HTERT RPE-1 (cell line): ENCODE data around the gene IRF1.
"Not testable (repeated sequence)": the region's sequence is repeated elsewhere in the genome, so short reads cannot be mapped to it uniquely, and the experiment has no call there.

ENCODE experiments used
- in situ Hi-C: fragments of 300-500 bp; cut with MboI; formaldehyde crosslinking; loops from 4 replicates; pipeline ENCODE4 v1.14.3; 2020; ENCODE audit warnings: low sequenced_read_pairs

IRF1 gene

DNA sequence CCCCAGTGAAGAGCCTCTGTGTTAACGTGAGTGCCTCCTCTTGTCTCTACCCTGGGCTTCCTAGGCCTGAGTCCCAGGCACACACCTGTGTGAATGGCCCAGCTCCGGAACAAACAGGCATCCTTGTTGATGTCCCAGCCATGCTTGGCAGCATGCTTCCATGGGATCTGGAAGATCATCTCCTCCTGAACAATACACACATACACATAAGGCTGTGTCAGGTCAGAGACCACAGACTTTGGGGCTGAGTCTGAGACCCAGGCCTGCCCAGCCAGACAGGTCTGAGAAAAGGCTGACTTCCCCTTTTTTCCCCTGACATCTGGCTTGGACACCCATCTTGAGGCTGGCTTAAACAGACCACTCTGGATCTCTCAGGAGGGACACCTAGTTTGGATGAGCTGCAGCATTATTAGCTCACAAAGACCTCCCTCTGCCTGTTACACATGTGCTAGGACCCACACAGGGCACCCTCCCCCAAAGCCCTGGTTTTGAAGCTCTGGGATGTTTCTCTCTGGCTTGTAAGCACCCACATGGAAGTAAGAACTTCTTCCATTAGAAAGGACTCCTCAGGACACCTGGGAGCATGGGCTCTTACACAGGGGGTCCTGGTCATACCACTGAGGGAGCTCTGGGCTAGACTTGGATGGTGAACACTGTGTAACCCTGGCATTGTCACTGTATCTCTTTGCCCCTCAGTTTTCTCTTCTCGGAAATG, 2.6 kb downstream of the IRF1 start:
- in situ Hi-C loops, result no loop called here

DNA sequence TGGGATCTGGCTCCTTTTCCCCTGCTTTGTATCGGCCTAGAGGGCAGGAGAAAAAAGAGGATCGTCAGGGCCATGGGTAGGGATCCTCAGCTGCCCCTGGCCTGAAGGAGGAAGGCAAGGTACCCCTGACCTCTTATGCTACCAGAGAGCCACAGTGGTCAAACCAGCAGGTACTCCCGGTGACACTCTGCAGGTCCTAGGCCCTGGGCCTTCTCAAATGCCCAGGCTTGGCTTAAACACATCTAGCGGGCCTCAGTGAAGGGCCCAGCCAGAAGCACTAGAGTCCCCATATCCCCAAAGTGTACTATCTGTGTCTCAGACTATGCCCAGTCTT, 3.5 kb downstream of the IRF1 start:
- in situ Hi-C loops, result no loop called here

DNA sequence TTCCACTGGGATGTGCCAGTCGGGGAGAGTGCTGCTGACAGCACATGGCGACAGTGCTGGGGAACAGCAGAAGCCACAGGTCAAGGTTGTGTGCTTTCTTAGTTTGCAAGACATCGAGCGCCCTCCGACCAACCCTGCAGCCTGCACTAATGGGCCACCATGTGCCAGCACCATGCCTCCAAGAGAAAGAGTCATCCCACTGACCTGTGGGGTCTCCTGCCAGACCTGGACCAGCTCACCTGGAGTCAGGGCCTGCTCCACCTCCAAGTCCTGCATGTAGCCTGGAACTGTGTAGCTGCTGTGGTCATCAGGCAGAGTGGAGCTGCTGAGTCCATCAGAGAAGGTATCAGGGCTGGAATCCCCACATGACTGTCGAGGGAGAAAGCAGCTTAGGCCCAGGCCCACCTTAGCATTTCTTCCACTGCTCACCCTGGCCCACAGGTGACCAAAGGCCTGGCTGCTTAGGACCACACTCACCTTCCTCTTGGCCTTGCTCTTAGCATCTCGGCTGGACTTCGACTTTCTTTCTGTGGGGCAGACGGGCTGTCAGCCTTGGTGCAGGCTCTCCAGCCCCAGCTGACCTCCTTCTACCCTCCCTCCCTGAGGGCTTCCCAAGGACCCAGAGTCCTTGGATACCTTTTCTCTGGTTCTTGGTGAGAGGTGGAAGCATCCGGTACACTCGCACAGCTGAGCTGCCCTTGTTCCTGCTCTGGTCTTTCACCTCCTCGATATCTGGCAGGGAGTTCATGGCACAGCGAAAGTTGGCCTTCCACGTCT, 4.1 kb downstream of the IRF1 start:
- in situ Hi-C loops, result no loop called here

DNA sequence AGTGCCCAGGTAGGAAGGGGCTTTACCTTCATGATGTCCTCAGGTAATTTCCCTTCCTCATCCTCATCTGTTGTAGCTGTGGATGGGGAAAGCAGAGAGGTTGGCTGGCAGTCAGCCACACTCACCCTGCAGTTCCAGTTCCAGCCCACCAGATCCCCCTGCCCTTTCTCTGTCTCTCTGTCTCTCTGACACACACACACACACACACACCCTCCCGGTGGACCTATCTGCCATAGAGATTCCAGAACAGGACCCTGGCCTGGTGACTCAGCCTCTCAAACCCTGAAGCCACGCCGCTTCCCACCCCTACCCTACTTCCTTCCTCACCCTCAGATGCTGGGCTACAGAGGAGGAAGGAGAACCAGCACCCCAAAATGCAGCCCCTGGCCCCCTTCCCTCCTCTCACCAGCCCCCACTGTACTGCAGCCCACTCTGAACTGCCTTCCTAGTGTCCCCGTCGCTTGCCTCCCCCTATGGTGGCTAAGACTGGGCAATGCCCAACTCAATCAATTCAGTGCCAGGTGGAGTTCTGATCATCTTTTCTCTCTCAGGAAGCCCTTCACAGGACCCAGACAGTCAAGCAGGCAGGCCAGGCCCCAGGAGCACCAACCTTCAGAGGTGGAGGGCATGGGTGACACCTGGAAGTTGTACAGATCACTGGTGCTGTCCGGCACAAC, 4.8 kb downstream of the IRF1 start:
- in situ Hi-C loops, result no loop called here

DNA sequence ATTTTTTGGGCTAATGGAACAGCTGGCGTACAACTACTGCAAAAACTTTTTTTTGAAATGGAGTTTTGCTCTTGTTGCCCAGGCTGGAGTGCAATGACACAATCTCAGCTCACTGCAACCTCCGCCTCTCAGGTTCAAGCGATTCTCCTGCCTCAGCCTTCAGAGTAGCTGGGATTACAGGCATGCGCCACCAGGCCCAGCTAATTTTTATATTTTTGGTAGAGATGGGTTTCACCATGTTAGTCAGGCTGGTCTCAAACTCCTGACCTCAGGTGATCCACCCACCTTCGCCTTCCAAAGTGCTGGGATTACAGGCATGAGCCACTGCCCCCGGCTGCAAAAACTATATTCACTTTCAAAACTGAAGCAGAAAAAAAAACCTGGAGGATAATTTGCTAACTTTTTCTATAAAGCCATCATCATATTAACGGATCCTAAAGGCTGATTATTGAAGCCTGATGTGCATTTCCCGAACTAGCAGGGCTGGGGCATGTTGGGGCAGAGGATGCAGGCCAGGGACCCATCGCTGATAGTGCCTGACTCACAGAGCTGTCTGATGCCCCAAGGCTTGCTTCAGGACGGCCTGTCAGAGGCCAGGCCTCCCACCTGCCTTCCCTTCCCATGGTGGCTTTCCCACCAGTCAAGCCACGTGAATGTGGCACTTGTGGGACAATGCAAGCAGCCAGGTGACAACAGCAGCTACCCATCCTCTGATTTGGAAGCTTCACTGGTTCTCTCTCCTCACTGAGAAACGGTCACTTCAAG, 5.5 kb downstream of the IRF1 start:
- in situ Hi-C loops, result not testable (repeated sequence)

DNA sequence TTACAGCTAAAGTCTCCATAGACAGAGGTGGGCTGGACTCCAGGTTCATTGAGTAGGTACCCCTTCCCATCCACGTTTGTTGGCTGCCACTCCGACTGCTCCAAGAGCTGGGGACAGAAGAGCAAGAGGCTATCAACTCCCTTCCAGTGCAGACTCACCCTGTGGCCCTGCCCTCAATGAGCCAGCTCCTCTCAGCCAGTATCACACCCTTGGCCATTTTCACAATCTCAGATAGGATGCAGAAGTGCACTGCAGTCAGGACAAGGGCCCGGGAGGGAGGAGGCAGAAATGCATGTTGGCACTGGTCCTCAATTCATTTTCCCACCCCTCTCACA, 6.2 kb downstream of the IRF1 start:
- in situ Hi-C loops, result no loop called here

DNA sequence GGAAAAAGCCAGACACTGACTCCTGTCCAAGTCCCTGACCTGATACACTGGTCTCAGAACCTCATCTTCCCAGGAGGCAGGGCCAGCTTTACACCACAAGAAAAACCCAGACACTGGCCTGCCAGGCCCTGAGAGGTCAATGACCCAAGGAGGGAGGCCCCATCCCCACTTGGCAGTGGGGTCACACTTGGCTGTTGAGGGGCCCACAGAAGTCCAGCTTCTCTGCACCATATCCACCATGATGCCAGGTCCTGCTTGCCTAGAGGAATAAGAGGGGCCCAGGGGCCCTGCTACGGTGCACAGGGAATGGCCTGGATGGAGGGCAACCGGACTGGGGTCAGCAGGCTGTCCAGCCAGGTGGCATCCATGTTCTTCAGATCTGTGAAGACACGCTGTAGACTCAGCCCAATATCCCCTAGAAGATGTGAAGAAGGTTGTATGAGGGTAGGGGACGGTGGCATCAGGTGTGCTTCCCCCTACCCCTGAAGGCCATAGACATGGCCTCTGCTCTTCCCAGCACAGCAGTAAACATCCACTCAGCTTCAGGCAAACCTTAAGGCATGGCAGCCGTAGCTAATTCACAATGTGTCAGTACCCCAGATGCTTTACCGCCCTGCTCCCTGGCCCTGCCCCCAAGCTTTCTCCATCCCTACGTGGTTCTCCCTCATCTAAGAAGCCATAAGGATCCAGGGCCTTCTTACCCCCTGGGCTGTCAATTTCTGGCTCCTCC, 6.7 kb downstream of the IRF1 start:
- in situ Hi-C loops, result no loop called here

DNA sequence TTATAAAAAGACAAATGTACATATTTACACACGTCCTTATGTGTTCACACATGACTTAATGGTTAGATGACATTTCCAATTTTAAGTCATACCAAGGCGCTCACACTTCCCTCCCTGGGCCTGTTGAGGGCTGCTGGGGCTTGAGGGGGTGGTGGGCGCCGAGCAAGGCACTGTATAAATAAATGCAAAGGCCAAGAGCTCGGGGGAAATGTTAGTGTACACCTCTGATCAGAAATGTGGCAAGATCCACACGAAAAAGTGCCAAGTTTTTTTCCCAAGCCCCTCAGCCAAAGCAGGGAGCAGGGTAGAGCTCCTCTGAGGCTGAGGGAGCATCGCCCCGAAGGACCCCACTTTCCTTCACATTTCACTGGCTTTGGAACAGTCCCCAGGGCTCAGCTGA, 7.5 kb downstream of the IRF1 start:
- in situ Hi-C loops, result no loop called here

DNA sequence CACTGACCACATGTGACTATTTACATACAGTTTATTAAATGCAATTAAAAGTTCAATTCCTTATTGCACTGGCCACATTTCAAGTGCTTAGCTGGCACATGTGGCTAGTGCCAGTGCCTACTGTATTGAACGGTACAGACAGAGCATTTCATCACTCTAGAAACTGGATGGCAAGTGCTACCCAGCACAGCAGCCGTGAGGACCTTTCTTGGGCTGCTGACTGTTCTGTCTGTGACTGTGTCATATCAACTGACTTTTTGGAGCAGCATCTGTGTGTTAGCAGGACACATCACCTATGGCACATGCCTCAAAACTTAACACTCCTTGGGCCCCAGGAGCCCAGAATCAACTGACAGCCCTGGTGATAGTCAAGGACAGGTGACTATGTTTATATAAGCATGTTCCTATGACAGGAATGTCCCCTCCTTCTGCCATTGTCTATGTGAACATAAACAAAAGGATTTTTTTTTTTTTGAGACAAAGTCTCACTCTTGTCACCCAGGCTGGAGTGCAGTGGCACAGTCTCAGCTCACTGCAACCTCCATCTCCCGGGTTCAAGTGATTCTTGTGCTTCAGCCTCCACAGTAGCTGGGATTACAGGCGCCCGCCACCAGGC, 8.9 kb downstream of the IRF1 start:
- in situ Hi-C loops, result no loop called here

DNA sequence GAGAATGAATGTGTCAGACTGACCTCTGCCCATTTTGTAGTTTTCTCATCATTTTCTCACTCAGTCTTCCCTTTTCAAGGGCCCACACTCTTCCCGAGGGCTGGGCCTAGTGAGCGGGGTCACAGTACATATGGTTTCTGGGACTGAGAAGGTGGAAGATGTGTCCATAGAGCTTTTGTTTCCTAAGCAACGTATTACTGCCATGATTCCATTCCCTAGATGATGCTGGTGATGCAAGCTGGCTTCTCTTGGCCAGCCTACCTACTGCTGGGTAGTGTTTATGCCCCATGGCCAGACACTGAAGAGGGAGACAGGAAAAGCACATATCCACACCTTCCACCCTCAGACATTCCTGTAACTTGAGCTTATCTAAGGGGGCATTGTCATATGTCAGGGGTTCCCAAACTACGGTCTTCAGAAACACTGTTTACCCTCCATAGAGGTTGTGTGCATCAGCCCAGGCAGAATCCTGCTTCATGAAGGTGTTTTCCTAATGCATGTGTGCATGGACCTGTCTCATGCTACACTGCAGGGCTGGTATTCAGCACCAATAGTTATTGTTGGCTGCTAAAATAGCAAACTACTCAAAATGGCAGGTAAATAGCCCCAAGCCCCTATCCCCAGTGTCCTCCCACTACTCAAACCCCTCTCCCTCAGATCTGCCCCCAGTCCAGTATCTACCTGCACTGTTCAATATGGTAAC, 9.5 kb downstream of the IRF1 start:
- in situ Hi-C loops, result no loop called here

DNA sequence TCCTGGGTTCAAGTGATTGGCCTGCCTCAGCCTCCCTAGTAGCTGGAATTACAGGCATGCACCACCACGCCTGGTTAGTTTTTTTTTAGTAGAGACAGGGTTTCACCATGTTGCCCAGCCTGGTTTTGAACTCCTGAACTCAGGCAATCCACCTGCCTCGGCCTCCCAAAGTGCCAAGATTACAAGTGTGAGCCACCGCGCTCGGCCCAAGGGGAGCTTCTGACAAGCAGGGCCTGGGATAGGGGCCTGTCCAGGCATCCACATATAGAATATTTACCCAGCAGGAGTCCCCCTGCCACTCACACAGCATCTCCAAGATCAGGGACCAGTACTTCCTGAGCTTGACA, 10.1 kb downstream of the IRF1 start:
- in situ Hi-C loops, result no loop called here

DNA sequence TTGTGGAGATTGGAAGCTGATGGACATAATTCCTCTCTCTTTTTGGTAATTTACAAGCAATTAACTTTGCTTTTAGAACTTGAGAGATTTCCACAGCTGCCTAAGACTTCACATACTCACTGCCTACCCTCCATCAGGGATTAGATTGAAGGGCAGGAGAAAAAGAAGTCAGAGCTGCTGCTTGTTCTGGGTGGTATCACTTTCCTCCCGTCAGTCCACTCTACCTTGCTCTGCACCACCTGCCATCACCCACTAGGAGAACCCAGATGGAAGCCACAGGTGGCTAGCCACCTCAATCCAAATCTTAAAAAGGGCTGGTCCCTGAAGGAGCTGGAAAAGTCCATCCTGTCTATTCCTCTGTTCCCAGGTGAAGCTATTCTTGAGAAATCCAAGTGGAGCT, 10.5 kb downstream of the IRF1 start:
- in situ Hi-C loops, result no loop called here

DNA sequence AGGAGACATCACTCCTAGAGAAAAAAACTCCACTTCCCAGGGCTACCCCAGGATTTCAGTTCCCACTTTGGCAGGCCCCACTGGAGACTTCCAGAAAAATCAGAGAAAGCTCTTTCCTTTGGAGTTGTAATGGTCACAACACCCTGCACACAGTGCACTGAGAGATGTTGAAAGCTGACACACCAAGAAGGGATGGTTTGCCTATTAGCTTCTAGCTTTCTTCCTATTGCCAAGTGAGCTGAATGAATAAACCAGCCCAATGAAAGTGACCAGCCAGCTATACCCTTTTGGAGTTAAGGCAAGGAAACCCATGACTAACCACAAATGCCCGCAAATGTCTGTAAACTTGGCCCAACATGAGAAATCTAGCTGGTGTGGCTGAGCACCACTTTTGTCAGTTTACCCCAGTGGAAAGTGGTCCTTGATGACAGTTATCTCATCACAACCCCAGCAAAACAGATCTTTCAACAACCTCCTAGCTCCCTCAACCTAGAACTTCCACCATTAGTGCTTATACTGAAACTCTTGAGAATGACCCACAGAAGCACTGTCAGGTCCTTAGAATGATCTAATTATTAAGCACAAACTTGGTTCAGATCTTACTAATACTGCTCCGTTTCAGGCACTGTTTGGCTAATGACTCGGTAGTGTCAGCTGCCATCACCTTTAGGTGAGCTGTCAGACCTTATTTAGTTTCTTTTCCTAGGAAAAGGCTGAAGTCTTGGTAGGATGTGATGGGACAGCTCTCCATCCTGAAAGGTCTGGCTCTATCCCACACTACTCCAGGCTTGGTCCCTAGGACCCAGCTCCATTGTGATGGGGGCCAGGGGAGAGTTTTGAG, 11.2 kb downstream of the IRF1 start:
- in situ Hi-C loops, result no loop called here

DNA sequence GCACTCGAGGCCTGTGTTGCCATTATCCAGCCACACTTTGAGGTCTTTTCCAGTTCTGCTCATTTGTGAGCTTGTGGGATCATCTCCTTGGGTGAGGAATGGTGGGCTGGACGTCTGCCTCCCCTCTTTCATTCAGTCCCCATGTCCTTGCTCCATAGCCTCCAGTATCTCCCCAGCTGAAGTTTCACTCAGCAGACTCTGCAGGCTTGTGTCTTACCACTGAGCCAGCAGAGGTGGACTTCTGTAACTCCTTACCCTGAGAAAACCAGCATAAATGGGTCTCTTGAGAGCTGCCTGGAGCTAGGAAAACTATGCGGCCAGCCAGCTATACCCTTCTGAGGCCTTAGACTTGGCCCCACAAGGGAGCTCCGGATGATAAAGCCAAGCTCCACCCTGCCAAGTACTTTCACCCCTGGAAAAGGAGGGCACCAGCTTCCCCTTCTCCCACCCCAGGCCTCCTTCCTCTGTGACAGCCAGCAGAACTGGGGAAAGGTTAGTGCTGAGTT, 12.2 kb downstream of the IRF1 start:
- in situ Hi-C loops, result no loop called here

DNA sequence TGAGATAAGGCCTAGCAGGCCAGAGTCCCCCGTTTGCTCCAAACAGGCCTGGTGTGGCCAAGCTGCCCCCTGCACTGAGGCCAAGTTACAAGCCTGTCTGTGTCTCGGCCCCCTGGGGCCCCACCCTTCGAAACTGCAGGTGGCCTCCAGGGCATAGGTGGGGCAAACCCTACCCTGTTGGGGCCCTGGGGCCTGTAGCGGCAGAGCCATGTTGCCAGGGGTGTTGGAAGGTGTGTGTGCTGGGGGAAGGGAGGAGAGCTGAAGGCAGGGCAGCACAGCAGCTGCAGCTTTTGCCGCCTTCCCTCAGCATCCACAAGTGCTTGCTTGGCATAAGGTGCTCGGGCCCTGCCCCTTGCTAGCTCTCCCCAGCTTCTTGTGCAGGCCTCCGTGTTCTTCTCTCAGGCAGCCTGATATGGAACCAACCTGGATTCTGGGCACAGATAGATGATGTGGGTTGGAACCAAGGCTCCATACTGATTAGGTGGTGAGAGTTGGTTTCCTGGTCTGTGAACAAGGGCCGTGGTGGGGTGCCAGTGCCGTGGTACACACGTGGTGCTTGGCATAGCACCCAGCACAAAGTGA, 12.7 kb downstream of the IRF1 start:
- in situ Hi-C loops, result no loop called here

DNA sequence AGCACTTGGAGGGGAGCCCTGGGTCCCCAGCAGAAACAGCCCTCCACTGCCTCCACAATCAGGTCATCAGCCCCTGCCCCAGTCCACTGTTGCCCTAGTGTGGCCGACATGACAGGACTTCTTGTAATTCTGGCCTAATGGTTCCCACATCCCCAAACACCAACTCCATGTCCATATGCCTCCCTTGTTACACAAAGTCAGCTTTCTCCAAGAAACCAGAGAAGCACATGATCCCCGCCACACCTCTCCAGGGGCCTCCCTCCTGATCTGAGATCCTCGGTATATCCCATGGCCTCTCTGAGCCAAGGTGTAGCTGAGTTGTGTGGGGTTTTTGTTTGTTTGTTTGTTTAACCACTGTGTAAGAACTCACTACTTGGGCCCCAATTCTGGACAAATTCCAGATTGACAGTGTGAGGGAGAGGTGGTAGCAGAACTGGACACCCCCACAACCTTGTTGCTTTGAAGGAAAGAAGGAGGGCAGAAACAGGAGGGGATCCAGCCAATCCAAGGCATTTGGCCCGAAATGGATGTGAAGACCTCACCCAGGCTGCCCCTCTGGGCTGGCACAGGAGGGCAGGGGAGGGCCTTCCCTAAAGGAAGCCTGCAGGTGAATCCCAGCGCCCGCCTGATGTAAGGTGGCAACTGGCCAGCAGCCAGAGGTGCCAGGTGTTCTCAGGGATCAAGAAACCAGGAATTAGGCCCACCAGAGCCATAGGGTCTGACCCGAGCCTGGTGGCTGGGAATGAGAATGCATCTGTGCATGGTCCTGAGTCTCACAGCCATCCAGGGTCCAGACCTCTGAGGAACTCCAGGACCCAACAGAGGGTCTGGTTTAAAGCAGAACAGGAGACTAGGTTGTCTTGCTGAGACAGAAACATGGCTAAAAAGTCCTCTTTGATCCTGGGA, 13.4 kb downstream of the IRF1 start:
- in situ Hi-C loops, result no loop called here
